HG02610 (cell line): Measurements from ENCODE around the gene FHOD3.
A peak's percentile ranks its signal among the peaks of the same experiment; 100 is the strongest.
"Not testable (repeated sequence)": the region's sequence is repeated elsewhere in the genome, so short reads cannot be mapped to it uniquely, and the experiment has no call there.

Experiments used
- ATAC-seq: cut with Tn5 transposase; IDR thresholded peaks from one replicate; pipeline ENCODE4 v1.9.1; 2021; ENCODE audit warnings: mild to moderate bottlenecking, moderate library complexity; ENCODE audit not compliant: unreplicated experiment

FHOD3 gene

DNA sequence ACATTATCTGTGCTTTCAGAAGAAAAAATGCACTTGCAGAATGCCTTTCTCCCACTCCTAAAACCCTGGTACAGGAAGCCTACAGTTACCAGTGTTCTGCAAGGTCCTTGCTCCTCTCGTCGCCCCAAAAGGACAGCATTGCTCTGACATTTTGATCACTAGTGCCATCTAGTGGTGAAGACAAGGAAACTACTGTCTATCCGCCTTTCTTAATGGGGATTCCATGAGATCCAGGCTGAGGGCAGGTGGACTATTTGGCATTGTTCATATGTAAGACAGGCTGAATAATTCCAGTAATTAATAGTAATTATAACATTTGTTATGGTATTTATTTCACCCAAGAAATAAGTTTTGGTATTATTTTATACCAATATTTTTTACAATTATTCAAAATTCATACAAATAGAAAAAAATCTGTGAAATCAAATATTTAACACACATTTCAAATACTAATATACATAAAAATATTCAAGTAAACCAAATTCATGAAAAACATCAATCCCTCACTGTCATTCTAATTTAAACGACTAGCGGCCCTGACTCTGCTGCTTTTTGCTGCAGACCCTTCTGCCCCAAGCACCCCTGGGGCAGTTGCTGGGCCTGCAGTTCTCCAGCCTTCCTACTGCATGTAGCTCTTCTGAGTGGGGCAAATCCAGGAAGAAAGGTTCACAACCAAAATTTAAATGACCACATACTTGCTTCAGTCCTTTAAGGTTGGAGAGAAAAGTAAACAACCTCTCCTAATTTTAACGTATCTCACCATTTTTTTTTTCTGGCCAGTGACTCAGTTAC lies 512.3 kb downstream of the FHOD3 start:
- ATAC-seq: peak; percentile 94

GRCh38 chr18:36811430-36811829 lies 513.9 kb downstream of the FHOD3 start:
- no peak for ATAC-seq

DNA sequence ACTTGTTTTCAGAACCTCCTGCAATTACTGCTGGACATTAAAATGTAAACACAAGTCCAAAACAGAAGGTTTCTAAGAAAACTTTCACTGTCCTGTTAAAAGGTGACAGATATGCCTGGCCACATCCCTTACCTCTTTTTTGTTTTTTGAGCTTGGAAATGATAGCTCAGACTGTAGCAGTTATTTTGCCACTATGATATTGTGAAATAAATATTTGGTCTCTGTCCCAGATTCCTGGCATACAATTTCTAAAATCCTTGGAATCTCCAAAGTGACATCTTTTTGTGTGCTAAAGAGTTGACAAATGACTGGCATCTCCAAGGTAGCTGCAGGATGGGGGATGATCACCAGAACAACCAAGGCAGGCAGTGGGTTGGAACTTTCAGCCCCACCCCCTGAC lies 514.4 kb downstream of the FHOD3 start:
- ATAC-seq: no peak

GRCh38 chr18:36812678-36813077 lies 515.2 kb downstream of the FHOD3 start:
- ATAC-seq: no peak

- no peak for ATAC-seq
Measured at GRCh38 chr18:36813101-36813775, 515.7 kb downstream of the FHOD3 start.

- ATAC-seq: no peak
Measured at GRCh38 chr18:36813824-36814223, 516.3 kb downstream of the FHOD3 start.

DNA sequence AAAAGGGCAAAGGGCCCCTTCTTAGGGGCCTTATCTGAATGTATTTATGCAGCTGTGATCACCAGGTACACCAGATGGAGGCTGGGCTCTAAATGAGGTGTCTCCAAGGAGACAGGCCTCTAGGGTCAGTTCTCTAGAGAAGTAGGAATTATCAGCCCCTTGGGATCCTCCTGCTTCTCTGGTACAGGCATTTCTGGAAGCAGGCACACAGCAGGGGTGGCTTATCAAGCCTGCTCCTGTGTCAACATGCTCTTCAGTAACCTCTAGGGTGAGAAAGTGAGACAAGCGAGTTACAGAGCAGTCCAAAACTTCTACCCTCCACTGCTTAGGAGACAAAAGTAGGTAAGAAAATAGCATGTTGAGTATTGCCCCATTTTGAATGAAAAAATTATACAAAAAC lies 517.5 kb downstream of the FHOD3 start:
- no peak for ATAC-seq

DNA sequence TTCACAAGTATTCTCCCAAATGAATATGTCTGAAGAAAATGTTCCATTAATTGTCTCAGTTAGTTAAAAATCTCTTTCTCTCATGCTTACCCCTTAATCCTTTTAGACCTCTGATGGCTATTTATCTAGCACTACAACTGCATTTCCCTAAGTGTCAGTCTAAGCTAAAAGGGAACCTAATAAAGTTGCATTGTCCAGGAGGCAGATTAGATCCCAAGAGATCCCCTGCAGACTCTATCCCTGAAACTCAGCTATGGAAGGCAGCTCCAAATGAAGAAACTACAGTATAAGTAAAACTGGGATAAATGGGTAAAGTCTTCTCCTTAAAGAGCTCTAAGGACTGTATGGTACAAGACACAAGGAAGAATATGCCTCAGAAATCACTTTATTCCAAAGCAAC lies 518.6 kb downstream of the FHOD3 start:
- not testable (repeated sequence) for ATAC-seq

DNA sequence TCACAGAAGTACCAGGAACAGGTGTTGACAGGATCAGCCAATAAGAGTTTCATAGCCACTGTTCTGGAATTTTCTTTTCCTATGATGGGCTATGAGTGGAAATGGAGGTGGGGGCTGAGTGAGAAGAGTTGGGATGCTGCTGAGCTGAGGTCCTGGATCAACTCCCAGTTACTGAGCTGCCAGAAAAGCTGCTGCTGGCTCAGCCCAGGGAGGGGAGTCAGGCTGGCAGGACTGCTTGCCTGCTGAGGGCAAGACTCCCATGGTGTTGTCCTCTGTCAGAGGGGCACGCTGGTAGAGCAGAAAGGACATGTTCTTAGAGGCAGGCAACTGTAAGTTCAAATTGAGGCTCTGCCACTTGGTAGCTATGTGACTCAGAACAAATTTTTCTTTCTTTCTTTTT lies 519.5 kb downstream of the FHOD3 start:
- no peak for ATAC-seq

GRCh38 chr18:36818652-36819051 lies 521.1 kb downstream of the FHOD3 start:
- no peak for ATAC-seq

DNA sequence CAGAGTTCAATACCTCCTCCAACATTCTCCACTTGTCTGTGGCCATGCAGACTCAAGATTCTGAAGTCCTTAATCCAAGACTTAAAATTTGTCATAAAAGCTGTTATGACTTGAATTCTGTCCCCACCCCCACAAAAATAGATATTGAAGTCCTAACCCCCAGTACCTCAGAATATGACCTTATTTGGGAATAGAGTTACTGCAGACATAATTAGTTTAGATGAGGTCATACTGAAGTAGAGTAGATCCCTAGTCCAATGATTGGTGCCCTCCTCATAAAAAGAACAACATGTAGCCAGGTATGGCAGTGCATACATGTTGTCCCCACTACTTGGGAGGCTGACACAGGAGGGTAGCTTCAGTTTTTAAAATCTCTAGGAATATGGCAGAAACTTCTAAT lies 522.1 kb downstream of the FHOD3 start:
- ATAC-seq: no peak

DNA sequence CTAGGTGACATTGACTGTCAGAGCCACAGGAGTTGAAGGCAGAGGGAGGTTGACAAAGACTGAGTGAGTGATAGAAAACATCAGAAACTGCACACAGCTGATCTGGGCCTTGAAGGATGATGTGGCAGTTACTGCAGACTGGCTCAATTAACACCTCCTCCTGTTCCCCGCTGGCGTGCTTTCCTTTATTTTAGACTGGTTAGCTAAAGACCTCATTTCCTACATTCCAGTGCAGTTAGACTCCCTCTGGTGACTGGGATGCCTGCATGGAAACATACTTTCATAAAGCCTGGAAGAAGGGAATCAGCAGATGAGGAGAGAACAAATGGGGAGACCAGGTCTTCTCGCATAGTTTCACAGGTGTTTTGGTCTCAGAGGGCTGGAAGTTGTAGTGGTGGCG lies 524.2 kb downstream of the FHOD3 start:
- ATAC-seq: no peak

- ATAC-seq: no peak
Measured at GRCh38 chr18:36825526-36825925, 528.0 kb downstream of the FHOD3 start.

DNA sequence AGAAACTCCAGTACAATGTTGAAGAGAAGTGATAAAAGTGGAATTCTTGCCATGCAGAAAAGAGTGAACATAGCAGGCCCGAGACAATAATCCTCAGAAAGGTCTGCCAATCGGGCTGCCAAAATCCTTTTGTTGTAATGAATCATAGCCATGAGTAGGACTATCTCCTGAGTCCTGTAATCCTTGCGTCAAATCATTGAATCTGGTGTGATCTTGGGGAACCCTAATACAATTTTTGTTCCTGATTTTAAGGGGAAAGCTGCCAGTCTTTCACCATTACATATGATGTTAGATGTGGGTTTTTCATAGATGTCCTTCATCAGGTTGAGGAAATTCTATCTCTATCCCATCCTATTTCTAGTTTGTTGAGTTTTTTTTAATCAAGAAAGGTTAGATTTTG lies 529.0 kb downstream of the FHOD3 start:
- no peak for ATAC-seq

DNA sequence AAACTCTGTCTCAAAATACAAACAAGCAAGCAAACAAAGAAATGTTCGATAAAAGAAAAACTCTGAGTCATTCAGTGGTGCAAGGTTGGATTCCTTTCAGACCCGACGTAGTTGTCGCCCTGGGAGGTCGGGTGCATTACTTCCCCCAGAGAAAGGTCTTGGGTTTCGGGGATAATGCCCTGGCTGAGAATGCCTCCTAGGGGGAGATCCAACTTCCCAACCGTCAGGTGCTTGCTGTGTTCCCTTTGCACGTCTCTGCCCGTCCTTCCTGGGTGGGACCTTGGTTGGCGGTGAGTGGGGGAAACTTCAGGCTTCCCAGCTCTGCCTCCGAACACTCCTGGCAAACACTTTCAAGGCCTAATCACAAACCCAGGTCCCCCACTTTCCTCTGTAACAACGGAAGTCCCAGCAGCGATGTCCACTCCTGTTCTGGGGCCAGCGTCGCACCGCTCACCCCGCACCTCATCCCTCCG lies 530.7 kb downstream of the FHOD3 start:
- no peak for ATAC-seq

GRCh38 chr18:36828630-36829361 lies 531.3 kb downstream of the FHOD3 start, which contains the start of the genes KIAA1328 and TPGS2:
Gene KIAA1328 (plus strand): TSS chr18:36829127. CDS start chr18:36829139, 12 bp downstream.
Gene TPGS2 (minus strand): TSS chr18:36829002. CDS start chr18:36828767, 235 bp downstream.
- ATAC-seq: peak; percentile 94
